B cell (primary cell): ENCODE measurements around the gene SMAD1. TPM values are rescaled to one million over a fixed set of nuclear protein-coding genes. Genes with fewer than 3 reads are reported as not detected.

ENCODE experiments used
- ATAC-seq: fragments of 200-7000 bp; cut with Tn5 transposase; one replicate; pipeline ENCODE4 v1.10.0; 2021; ENCODE audit warnings: low read depth, mild to moderate bottlenecking, moderate number of reproducible peaks, moderate library complexity
- CTCF ChIA-PET: fragments of 350-600 bp; sonication (Branson Sonifier 250); formaldehyde crosslinking; loops from one replicate; lab custom pipeline; 2021; ENCODE audit warnings: antibody characterized with exemption, inconsistent platforms; lab: Charles Lee
- POLR2A ChIA-PET: fragments of 350-600 bp; sonication (Branson Sonifier 250); formaldehyde crosslinking; loops from one replicate; lab custom pipeline; 2021; ENCODE audit warnings: antibody characterized with exemption; lab: Charles Lee
- DNase-seq: peaks from one replicate; pipeline ENCODE4 v3.0.0; 2013
- H2AFZ ChIP-seq: 2 replicates; pipeline ENCODE4 v1.6.1; 2012; ENCODE audit warnings: mild to moderate bottlenecking, low read depth, low read length; ENCODE audit not compliant: insufficient read depth, poor library complexity, severe bottlenecking
- H3K27ac ChIP-seq, 2 donors: 1 replicate in 1 of 2; 2 replicates in 1 of 2; pipeline ENCODE4 v1.5.1; 2012 to 2013; ENCODE audit warnings: low read length in 2 of 2, mild to moderate bottlenecking in 2 of 2, moderate library complexity in 1 of 2
- H3K27me3 ChIP-seq, 4 experiments: fragments of 200-600 bp in 1 of 4; sonication (generic) in 1 of 4; replicated peaks in 1 of 4; 1 replicate in 2 of 4; 2 replicates in 2 of 4; pipeline versions ENCODE4 v1.6.1 to v1.7.0; 2013 to 2016; ENCODE audit warnings: low read length in 3 of 4, mild to moderate bottlenecking in 2 of 4, mixed read lengths in 1 of 4, moderate library complexity in 1 of 4; ENCODE audit not compliant: insufficient read depth in 4 of 4, control insufficient read depth in 3 of 4; ENCODE audit errors: control extremely low read depth in 1 of 4
- H3K36me3 ChIP-seq, 2 experiments: replicated peaks in 1 of 2; 1 replicate in 1 of 2; 2 replicates in 1 of 2; pipeline versions ENCODE4 v1.6.1 to v1.7.1; 2013; ENCODE audit warnings: low read length in 1 of 2; ENCODE audit not compliant: insufficient read depth in 2 of 2, control insufficient read depth in 1 of 2; ENCODE audit errors: control extremely low read depth in 1 of 2, extremely low read depth in 1 of 2
- H3K4me1 ChIP-seq, 2 donors: fragments of 200-600 bp in 1 of 2; sonication (generic) in 1 of 2; 1 replicate in 1 of 2; 2 replicates in 1 of 2; pipeline versions ENCODE4 v1.5.1 to v1.6.1; 2013 to 2017; ENCODE audit warnings: low read length in 2 of 2; ENCODE audit not compliant: control insufficient read depth in 2 of 2, insufficient read depth in 2 of 2
- H3K4me2 ChIP-seq: replicated peaks from 2 replicates; pipeline ENCODE3; 2012; ENCODE audit warnings: mild to moderate bottlenecking, low read depth, low read length; ENCODE audit not compliant: poor library complexity, severe bottlenecking
- H3K4me3 ChIP-seq, 5 experiments: fragments of 200-600 bp in 1 of 5; sonication (generic) in 1 of 5; 1 replicate in 3 of 5; 2 replicates in 2 of 5; pipeline versions ENCODE4 v1.5.1 to v1.7.0; 2011 to 2016; ENCODE audit warnings: low read length in 4 of 5, mild to moderate bottlenecking in 4 of 5, low read depth in 2 of 5, control low read depth in 1 of 5, moderate library complexity in 1 of 5; ENCODE audit not compliant: insufficient read depth in 1 of 5; ENCODE audit errors: control extremely low read depth in 1 of 5, extremely low read depth in 1 of 5
- H3K79me2 ChIP-seq: fragments of 200-600 bp; sonication (generic); one replicate; pipeline ENCODE4 v1.6.0; 2016; ENCODE audit warnings: low read length; ENCODE audit not compliant: control insufficient read depth, insufficient read depth
- H3K9ac ChIP-seq: fragments of 200-600 bp; sonication (generic); 2 replicates; pipeline ENCODE4 v1.6.1; 2017; ENCODE audit warnings: mild to moderate bottlenecking, low read length, moderate library complexity
- H3K9me3 ChIP-seq, 3 donors: one replicate each; pipeline versions ENCODE4 v1.6.1 to v1.7.1; 2013; ENCODE audit warnings: low read length in 2 of 3; ENCODE audit not compliant: control insufficient read depth in 2 of 3, insufficient read depth in 1 of 3; ENCODE audit errors: control extremely low read depth in 1 of 3
- H4K20me1 ChIP-seq: 2 replicates; pipeline ENCODE4 v1.6.0; 2012; ENCODE audit warnings: mild to moderate bottlenecking, low read length; ENCODE audit not compliant: insufficient read depth, control insufficient read depth, poor library complexity, severe bottlenecking
- H3K27ac Mint-ChIP-seq: one replicate; pipeline ENCODE4 v1.8.0; 2021; ENCODE audit warnings: mixed read lengths
- H3K27me3 Mint-ChIP-seq: one replicate; pipeline ENCODE4 v1.8.0; 2021; ENCODE audit warnings: mixed read lengths
- H3K4me1 Mint-ChIP-seq: one replicate; pipeline ENCODE4 v1.8.0; 2021; ENCODE audit warnings: mixed read lengths
- H3K4me3 Mint-ChIP-seq: one replicate; pipeline ENCODE4 v1.8.0; 2021; ENCODE audit warnings: mixed read lengths
- H3K9me3 Mint-ChIP-seq: one replicate; pipeline ENCODE4 v1.8.0; 2022; ENCODE audit warnings: mixed read lengths; ENCODE audit not compliant: insufficient read depth
- CTCF ChIP-seq: fragments of 200-600 bp; IDR thresholded peaks from one replicate; pipeline ENCODE4 v1.8.0; 2022; ENCODE audit warnings: antibody characterized with exemption, mild to moderate bottlenecking
- EZH2 ChIP-seq: IDR thresholded peaks from 2 replicates; pipeline ENCODE4 v1.6.1; 2012; ENCODE audit warnings: borderline replicate concordance, low read depth, mild to moderate bottlenecking, moderate library complexity, low read length; ENCODE audit not compliant: insufficient read depth, poor library complexity, severe bottlenecking
- WGBS: methylation state at CpG from one replicate; pipeline ENCODE4 v1.1.5; 2013; ENCODE audit warnings: missing lambda C conversion rate; ENCODE audit not compliant: insufficient coverage; 5-methylcytosine and 5-hydroxymethylcytosine counted together
- intact Hi-C: fragments of 100-400 bp; cut with micrococcal nuclease; formaldehyde crosslinking; loops from one replicate; pipeline ENCODE4 v1.10.0; 2022
- polyA plus RNA-seq: library from polyadenylated mRNA; depleted of rRNA; stranded (reverse); fragments of >200 nt; gene quantifications from 2 replicates; pipeline ENCODE4 v1.2.3, GENCODE V29; 2012
- total RNA-seq, 2 donors: library from RNA; stranded (reverse); fragments of 120-200 nt in 1 of 2; gene quantifications; 1 replicate in 1 of 2; 2 replicates in 1 of 2; pipeline versions ENCODE4 v1.2.3 to v1.2.4, GENCODE V29; 2013 to 2022

SMAD1 gene
- total and polyA plus RNA-seq, 2 donors (not counting 1 experiment from before 2014, with no cell fraction given), result 0.12 TPM; not detected in 1

GRCh38 chr4:145497199-145498149 is 15.8 kb downstream of the SMAD1 start:
- H3K4me3 ChIP-seq, result no peak overlapping the region
- intact Hi-C loops, result no loop called here
- H3K79me2 ChIP-seq, result no peaks in the 10 kb centered on the region
- ChIA-PET POLR2A (no interaction called here), CTCF (no interaction called here)
- Mint-ChIP-seq H3K9me3 (no peaks in the 10 kb centered on the region), H3K4me3 (no peak overlapping the region), H3K27ac (no peak overlapping the region), H3K4me1 (peaks cover 11% of the 10 kb centered on the region), H3K27me3 (peaks cover 43% of the 10 kb centered on the region)
- no peaks in the 10 kb centered on the region for H4K20me1 ChIP-seq
- ATAC-seq (no peak), DNase-seq (no peak)
- H3K27me3 ChIP-seq, result peaks cover 0 to 7% (median 4%) of the 10 kb centered on the region in 4 experiments
- H3K9ac ChIP-seq, result no peak overlapping the region
- peaks cover 0 to 4% of the 10 kb centered on the region in 2 donors for H3K4me1 ChIP-seq
- no peak overlapping the region for H3K4me2 ChIP-seq
- no CpG with 5 or more reads among the region's 9 CpGs for WGBS
- H2AFZ ChIP-seq, result no peak overlapping the region
- no peaks in the 10 kb centered on the region for H3K9me3 ChIP-seq
- no peak overlapping the region for H3K27ac ChIP-seq
- H3K36me3 ChIP-seq, result no peaks in the 10 kb centered on the region
- no peak for TF ChIP-seq EZH2
- no peak for TF ChIP-seq CTCF

GRCh38 chr4:145498430-145498829 is 16.8 kb downstream of the SMAD1 start:
- no peak overlapping the region for H3K4me3 ChIP-seq
- no peak for DNase-seq
- ATAC-seq, result no peak
- POLR2A ChIA-PET, result no interaction called here
- Mint-ChIP-seq H3K9me3 (no peaks in the 10 kb centered on the region), H3K4me3 (no peak overlapping the region), H3K27me3 (peaks cover 45% of the 10 kb centered on the region), H3K27ac (no peak overlapping the region), H3K4me1 (peaks cover 12% of the 10 kb centered on the region)
- H3K4me2 ChIP-seq, result no peak overlapping the region
- H4K20me1 ChIP-seq, result no peaks in the 10 kb centered on the region
- no peaks in the 10 kb centered on the region for H3K79me2 ChIP-seq
- no peaks in the 10 kb centered on the region for H3K36me3 ChIP-seq
- peaks cover 0 to 4% of the 10 kb centered on the region in 2 donors for H3K4me1 ChIP-seq
- no peak for TF ChIP-seq CTCF
- TF ChIP-seq EZH2, result no peak
- peaks cover 0 to 7% (median 3%) of the 10 kb centered on the region in 4 experiments for H3K27me3 ChIP-seq
- CTCF ChIA-PET, result no interaction called here
- no peak overlapping the region for H2AFZ ChIP-seq
- H3K27ac ChIP-seq, result no peak overlapping the region
- no peaks in the 10 kb centered on the region for H3K9me3 ChIP-seq
- no peak overlapping the region for H3K9ac ChIP-seq
- intact Hi-C loops, result no loop called here
